Neural progenitor cell (in vitro differentiated cells): Measurements from ENCODE around the gene FAT1. TPM values are rescaled to one million over a fixed set of nuclear protein-coding genes. Genes with fewer than 3 reads are reported as not detected.

Source experiments
- DNase-seq: peaks from one replicate; pipeline ENCODE4 v3.0.0-alpha.2; 2016; ENCODE audit warnings: low spot score
- H2AFZ ChIP-seq: fragments of 200-600 bp; sonication (generic); replicated peaks from 2 replicates; pipeline ENCODE4 v1.6.1; 2016; ENCODE audit warnings: antibody characterized with exemption
- H3F3A ChIP-seq: fragments of 200-600 bp; sonication (generic); 2 replicates; pipeline ENCODE4 v1.6.1; 2016; ENCODE audit warnings: antibody characterized with exemption, low read depth
- H3K27ac ChIP-seq: fragments of 200-600 bp; sonication (generic); 2 replicates; pipeline ENCODE4 v1.5.1; 2016; ENCODE audit warnings: mild to moderate bottlenecking
- H3K27me3 ChIP-seq: fragments of 200-600 bp; sonication (generic); 2 replicates; pipeline ENCODE4 v1.6.1; 2016; ENCODE audit warnings: mild to moderate bottlenecking, moderate library complexity
- H3K36me3 ChIP-seq: fragments of 200-600 bp; sonication (generic); 2 replicates; pipeline ENCODE4 v1.5.1; 2016
- H3K4me1 ChIP-seq: fragments of 200-600 bp; sonication (generic); 2 replicates; pipeline ENCODE4 v1.6.1; 2016; ENCODE audit warnings: mixed run types
- H3K4me2 ChIP-seq: fragments of 200-600 bp; sonication (generic); 2 replicates; pipeline ENCODE4 v1.6.1; 2016
- H3K4me3 ChIP-seq: fragments of 200-600 bp; sonication (generic); 2 replicates; pipeline ENCODE4 v1.5.1; 2016
- H3K79me2 ChIP-seq: fragments of 200-600 bp; sonication (generic); 2 replicates; pipeline ENCODE4 v1.6.1; 2016; ENCODE audit warnings: low read depth
- H3K9ac ChIP-seq: fragments of 200-600 bp; sonication (generic); 2 replicates; pipeline ENCODE4 v1.6.1; 2016
- H3K9me3 ChIP-seq: fragments of 200-600 bp; sonication (generic); 2 replicates; pipeline ENCODE4 v1.5.1; 2016; ENCODE audit warnings: low read depth
- H4K20me1 ChIP-seq: fragments of 200-600 bp; sonication (generic); 2 replicates; pipeline ENCODE4 v1.6.1; 2016; ENCODE audit warnings: low read depth
- H3K27ac Mint-ChIP-seq: 3 replicates; pipeline ENCODE4 v1.8.0; 2021; ENCODE audit warnings: mixed read lengths
- H3K27me3 Mint-ChIP-seq: 2 replicates; pipeline ENCODE4 v1.8.0; 2022; ENCODE audit warnings: low read depth, mild to moderate bottlenecking, inconsistent platforms, moderate library complexity, mixed read lengths; ENCODE audit not compliant: insufficient read depth
- H3K36me3 Mint-ChIP-seq: 3 replicates; pipeline ENCODE4 v1.8.0; 2021; ENCODE audit warnings: mixed read lengths
- H3K4me1 Mint-ChIP-seq: 3 replicates; pipeline ENCODE4 v1.8.0; 2021; ENCODE audit warnings: mixed read lengths
- H3K4me3 Mint-ChIP-seq: 3 replicates; pipeline ENCODE4 v1.8.0; 2021; ENCODE audit warnings: mild to moderate bottlenecking, moderate library complexity, mixed read lengths
- H3K9me3 Mint-ChIP-seq: 3 replicates; pipeline ENCODE4 v1.8.0; 2020; ENCODE audit warnings: mixed read lengths
- CTCF ChIP-seq: fragments of 200-600 bp; sonication (generic); IDR thresholded peaks from 2 replicates; pipeline ENCODE4 v1.5.1; 2017; ENCODE audit warnings: antibody characterized with exemption, mild to moderate bottlenecking
- EZH2 ChIP-seq: fragments of 200-600 bp; sonication (generic); IDR thresholded peaks from 2 replicates; pipeline ENCODE4 v1.6.1; 2017; ENCODE audit warnings: antibody characterized with exemption, mild to moderate bottlenecking, moderate library complexity
- EZH2phosphoT487 ChIP-seq: fragments of 200-600 bp; sonication (generic); IDR thresholded peaks from 2 replicates; pipeline ENCODE4 v1.6.1; 2017; ENCODE audit warnings: antibody characterized with exemption
- total RNA-seq: library from RNA; depleted of rRNA; stranded (reverse); fragments of >200 nt; gene quantifications from 2 replicates; pipeline ENCODE4 v1.2.3, GENCODE V29; 2015; ENCODE audit warnings: low replicate concordance

Gene FAT1, protein sequence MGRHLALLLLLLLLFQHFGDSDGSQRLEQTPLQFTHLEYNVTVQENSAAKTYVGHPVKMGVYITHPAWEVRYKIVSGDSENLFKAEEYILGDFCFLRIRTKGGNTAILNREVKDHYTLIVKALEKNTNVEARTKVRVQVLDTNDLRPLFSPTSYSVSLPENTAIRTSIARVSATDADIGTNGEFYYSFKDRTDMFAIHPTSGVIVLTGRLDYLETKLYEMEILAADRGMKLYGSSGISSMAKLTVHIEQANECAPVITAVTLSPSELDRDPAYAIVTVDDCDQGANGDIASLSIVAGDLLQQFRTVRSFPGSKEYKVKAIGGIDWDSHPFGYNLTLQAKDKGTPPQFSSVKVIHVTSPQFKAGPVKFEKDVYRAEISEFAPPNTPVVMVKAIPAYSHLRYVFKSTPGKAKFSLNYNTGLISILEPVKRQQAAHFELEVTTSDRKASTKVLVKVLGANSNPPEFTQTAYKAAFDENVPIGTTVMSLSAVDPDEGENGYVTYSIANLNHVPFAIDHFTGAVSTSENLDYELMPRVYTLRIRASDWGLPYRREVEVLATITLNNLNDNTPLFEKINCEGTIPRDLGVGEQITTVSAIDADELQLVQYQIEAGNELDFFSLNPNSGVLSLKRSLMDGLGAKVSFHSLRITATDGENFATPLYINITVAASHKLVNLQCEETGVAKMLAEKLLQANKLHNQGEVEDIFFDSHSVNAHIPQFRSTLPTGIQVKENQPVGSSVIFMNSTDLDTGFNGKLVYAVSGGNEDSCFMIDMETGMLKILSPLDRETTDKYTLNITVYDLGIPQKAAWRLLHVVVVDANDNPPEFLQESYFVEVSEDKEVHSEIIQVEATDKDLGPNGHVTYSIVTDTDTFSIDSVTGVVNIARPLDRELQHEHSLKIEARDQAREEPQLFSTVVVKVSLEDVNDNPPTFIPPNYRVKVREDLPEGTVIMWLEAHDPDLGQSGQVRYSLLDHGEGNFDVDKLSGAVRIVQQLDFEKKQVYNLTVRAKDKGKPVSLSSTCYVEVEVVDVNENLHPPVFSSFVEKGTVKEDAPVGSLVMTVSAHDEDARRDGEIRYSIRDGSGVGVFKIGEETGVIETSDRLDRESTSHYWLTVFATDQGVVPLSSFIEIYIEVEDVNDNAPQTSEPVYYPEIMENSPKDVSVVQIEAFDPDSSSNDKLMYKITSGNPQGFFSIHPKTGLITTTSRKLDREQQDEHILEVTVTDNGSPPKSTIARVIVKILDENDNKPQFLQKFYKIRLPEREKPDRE (N-terminal part only)
- 400 and 517 TPM in 2 replicates for total RNA-seq

DNA sequence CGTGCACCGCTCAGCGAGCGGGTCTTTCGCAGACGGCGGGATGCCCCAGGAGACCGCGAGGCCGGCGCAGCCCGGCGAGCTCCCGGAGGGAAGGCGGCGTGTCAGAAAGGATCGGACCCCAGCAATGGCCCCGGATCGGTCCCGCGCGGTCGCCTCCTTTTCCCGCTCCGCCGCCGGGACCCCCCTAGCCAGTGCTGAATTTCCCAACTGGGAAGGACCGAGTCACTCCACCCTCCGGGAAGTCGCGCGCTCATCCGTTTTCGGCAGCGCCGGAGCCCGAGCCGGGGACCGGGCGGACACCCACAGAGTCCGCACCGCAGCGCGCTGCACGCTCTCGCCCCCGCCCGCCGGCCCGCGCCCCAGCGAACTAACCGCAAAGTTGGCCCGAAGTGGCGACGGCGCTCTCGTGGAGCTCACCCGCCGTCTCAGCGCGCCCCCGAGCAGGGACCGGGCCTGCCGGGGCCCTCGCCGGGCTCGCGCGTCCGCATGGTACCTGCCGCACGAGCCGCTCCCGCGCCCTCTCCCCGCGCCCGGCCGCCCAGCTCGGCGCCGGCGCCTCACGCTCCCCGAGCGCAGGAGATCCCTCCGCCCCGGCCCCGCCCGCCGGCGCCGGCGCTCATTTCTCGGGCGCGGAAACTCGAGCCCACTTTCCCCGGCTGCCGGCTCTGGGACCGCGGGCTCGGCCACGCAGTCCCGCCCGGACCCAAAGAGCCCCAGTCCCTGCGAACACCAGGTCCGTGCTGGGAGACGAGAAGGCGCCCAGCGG is at the start of gene FAT1:
Gene FAT1 (minus strand): TSS at position 565 of the 766 bp plus-strand sequence. CDS start 14,029 bp downstream, outside the sequence.
- no peak for TF ChIP-seq EZH2
- no peak for TF ChIP-seq CTCF
- no peak for TF ChIP-seq EZH2phosphoT487
- peaks cover 47% of the 10 kb centered on the region for H3F3A ChIP-seq
- H3K79me2 ChIP-seq: peaks cover 90% of the 10 kb centered on the region
- H3K9ac ChIP-seq: peak within 1 kb of the TSS; percentile 83
- peaks cover 39% of the 10 kb centered on the region for H4K20me1 ChIP-seq
- peak within 1 kb of the TSS; percentile 96 for H3K4me3 ChIP-seq
- Mint-ChIP-seq H3K4me1 (peaks cover 23% of the 10 kb centered on the region), H3K36me3 (peaks cover 11% of the 10 kb centered on the region), H3K27ac (peak within 1 kb of the TSS; percentile 98), H3K9me3 (peaks cover 13% of the 10 kb centered on the region), H3K4me3 (peak within 1 kb of the TSS; percentile 100), H3K27me3 (peaks cover 14% of the 10 kb centered on the region)
- H3K27me3 ChIP-seq: no peaks in the 10 kb centered on the region
- H3K36me3 ChIP-seq: peaks cover 7% of the 10 kb centered on the region
- peaks cover 13% of the 10 kb centered on the region for H3K9me3 ChIP-seq
- peak within 1 kb of the TSS; percentile 88 for H3K4me2 ChIP-seq
- peaks cover 19% of the 10 kb centered on the region for H3K4me1 ChIP-seq
- H3K27ac ChIP-seq: peak within 1 kb of the TSS; percentile 93
- H2AFZ ChIP-seq: peak within 1 kb of the TSS; percentile 23
- DNase-seq: peak; percentile 91

DNA sequence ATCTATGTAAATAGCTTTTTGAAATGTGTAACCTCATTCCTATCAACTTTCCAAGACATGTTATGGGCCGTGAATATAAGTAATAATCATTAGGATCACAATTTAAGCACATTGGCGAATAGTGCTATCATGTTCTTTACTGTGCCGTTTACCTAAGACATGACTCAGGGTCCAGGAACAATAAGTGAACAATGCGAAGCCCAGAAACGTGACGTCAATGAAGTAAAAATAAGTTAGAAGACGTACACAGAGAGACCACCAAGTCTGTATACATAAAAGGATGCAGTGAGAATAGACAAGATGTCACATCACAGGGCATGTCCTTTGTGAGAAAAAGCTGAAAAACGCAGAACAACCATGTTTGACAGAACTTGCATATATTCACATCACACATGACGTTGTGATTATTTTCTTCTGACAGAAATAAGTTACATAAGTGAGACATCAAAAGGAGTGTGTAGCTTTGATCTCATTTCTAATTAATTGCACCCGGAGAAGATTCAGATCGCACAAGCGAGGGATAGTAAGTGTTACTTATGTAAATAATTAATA is 49.4 kb upstream of the FAT1 start:
- Histone ChIP-seq H2AFZ (no peak overlapping the region), H3K27ac (no peak overlapping the region), H3F3A (no peaks in the 10 kb centered on the region), H3K27me3 (no peaks in the 10 kb centered on the region), H3K4me1 (no peaks in the 10 kb centered on the region), H3K4me2 (no peak overlapping the region), H3K9me3 (no peaks in the 10 kb centered on the region), H3K79me2 (no peaks in the 10 kb centered on the region), H3K36me3 (no peaks in the 10 kb centered on the region), H3K4me3 (no peak overlapping the region), H3K9ac (no peak overlapping the region), H4K20me1 (no peaks in the 10 kb centered on the region)
- Mint-ChIP-seq H3K36me3 (no peaks in the 10 kb centered on the region), H3K4me1 (peaks cover 2% of the 10 kb centered on the region), H3K9me3 (peaks cover 3% of the 10 kb centered on the region), H3K4me3 (no peak overlapping the region), H3K27ac (no peak overlapping the region), H3K27me3 (no peaks in the 10 kb centered on the region)
- no peak for DNase-seq
- TF ChIP-seq CTCF (no peak), EZH2phosphoT487 (no peak), EZH2 (no peak)

- Mint-ChIP-seq H3K27me3 (no peaks in the 10 kb centered on the region), H3K9me3 (peaks cover 3% of the 10 kb centered on the region), H3K4me1 (peaks cover 6% of the 10 kb centered on the region), H3K36me3 (no peaks in the 10 kb centered on the region), H3K27ac (no peak overlapping the region), H3K4me3 (no peak overlapping the region)
- Histone ChIP-seq H4K20me1 (no peaks in the 10 kb centered on the region), H3K4me3 (no peak overlapping the region), H3F3A (no peaks in the 10 kb centered on the region), H3K9ac (no peak overlapping the region), H3K4me1 (no peaks in the 10 kb centered on the region), H3K79me2 (no peaks in the 10 kb centered on the region), H3K27me3 (no peaks in the 10 kb centered on the region), H3K4me2 (no peak overlapping the region), H3K9me3 (no peaks in the 10 kb centered on the region), H3K36me3 (no peaks in the 10 kb centered on the region), H2AFZ (no peak overlapping the region), H3K27ac (no peak overlapping the region)
- no peak for DNase-seq
- TF ChIP-seq EZH2: no peak
- no peak for TF ChIP-seq CTCF
- no peak for TF ChIP-seq EZH2phosphoT487
Measured at GRCh38 chr4:186771624-186772023, 48.0 kb upstream of the FAT1 start.
